ENCODE data around the gene HOXC5.
"Not testable (repeated sequence)": the region's sequence is repeated elsewhere in the genome, so short reads cannot be mapped to it uniquely, and the experiment has no call there.

GRCh38 chr12:54081053-54081514 lies 48.2 kb downstream of the HOXC5 start:
- TF ChIP-seq CTCF, POLR2A, EP300 (IDR thresholded peaks at IDR 0.05): not testable (repeated sequence)
